ENCODE data around the gene NFKBIB. TPM values are rescaled to one million over a fixed set of nuclear protein-coding genes. Genes with fewer than 3 reads are reported as not detected.

The NFKBIB gene
- total and polyA plus RNA-seq, 2 of the 13 experiments (the other 11 are each of a cell fraction or from before 2014, with no cell fraction given), result 8.6 to 14.9 TPM

- BruUV-seq (replicated peaks), result no TSS peak
- Histone ChIP-seq H3K4me3 (replicated peaks in 1 of 3; ENCODE audit: insufficient read depth in 1 of 3, low read depth in 2 of 3, low read length in 3 of 3) (no peak overlapping the region), H3K4me2 (ENCODE audit: low read depth, low read length) (no peak overlapping the region), H3K4me1 (ENCODE audit: insufficient read depth, low read length) (peaks cover 23% of the 10 kb centered on the region), H4K20me1 (ENCODE audit: insufficient read depth, low read length) (peaks cover 8% of the 10 kb centered on the region; the same call in 1 of the 2 replicates), H3K9me3 (ENCODE audit: low read length) (no peaks in the 10 kb centered on the region), H3K27me3 (ENCODE audit: control insufficient read depth in 1 of 2, insufficient read depth in 2 of 2, low read length in 2 of 2) (no peaks in the 10 kb centered on the region), H3K36me3 (replicated peaks in 1 of 2; ENCODE audit: control insufficient read depth in 1 of 2, insufficient read depth in 2 of 2, low read length in 2 of 2) (peaks cover 8 to 21% of the 10 kb centered on the region in 2 experiments), H3K27ac (ENCODE audit: extremely low read length, insufficient read depth, low read length) (no peak overlapping the region), H2AFZ (ENCODE audit: low read length) (no peak overlapping the region), H3K79me2 (ENCODE audit: insufficient read depth, low read length) (no peaks in the 10 kb centered on the region), H3K9ac (ENCODE audit: insufficient read depth, low read depth, low read length) (no peak overlapping the region)
- FAIRE-seq (no peak), ATAC-seq (no peak), DNase-seq (ENCODE audit: low spot score) (no peak)
- intact Hi-C loops (cut with micrococcal nuclease; ENCODE audit: unreplicated experiment), result no loop called here
- in situ Hi-C loops (cut with HindIII; ENCODE audit: extremely low pct_ligation_motif_present, low pct_unique_long_range_greater_than_20kb), result no loop called here
- ChIA-PET POLR2A (no interaction called here), CTCF (ENCODE audit: low intra/inter-chr PET ratio, low total read pairs) (no interaction called here)
- TF ChIP-seq ZNF512 (CRISPR knock-in tag; IDR thresholded peaks at IDR 0.05), result no peak
- TF ChIP-seq, protein P1, sequence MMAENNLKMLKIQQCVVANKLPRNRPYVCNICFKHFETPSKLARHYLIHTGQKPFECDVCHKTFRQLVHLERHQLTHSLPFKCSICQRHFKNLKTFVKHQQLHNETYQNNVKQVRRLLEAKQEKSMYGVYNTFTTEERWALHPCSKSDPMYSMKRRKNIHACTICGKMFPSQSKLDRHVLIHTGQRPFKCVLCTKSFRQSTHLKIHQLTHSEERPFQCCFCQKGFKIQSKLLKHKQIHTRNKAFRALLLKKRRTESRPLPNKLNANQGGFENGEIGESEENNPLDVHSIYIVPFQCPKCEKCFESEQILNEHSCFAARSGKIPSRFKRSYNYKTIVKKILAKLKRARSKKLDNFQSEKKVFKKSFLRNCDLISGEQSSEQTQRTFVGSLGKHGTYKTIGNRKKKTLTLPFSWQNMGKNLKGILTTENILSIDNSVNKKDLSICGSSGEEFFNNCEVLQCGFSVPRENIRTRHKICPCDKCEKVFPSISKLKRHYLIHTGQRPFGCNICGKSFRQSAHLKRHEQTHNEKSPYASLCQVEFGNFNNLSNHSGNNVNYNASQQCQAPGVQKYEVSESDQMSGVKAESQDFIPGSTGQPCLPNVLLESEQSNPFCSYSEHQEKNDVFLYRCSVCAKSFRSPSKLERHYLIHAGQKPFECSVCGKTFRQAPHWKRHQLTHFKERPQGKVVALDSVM (CRISPR knock-in tag; IDR thresholded peaks at IDR 0.05), result peak; percentile 11; the same call in 1 of the 2 replicates
- TF ChIP-seq MZF1 (CRISPR knock-in tag; IDR thresholded peaks at IDR 0.05; ENCODE audit: borderline replicate concordance), result no peak
- peak; percentile 9 for TF ChIP-seq AGO2 (optimal IDR thresholded peaks at IDR 0.05; ENCODE audit: low read depth, low read length)
- TF ChIP-seq KDM6A (CRISPR knock-in tag; IDR thresholded peaks at IDR 0.05; ENCODE audit: low read depth), result no peak
- TF ChIP-seq JARID2 (CRISPR knock-in tag; IDR thresholded peaks at IDR 0.05; ENCODE audit: insufficient replicate concordance), result no peak
- TF ChIP-seq TEAD3 (CRISPR knock-in tag; optimal IDR thresholded peaks at IDR 0.05; ENCODE audit: borderline replicate concordance), result no peak
- no peak for TF ChIP-seq ZNF891 (CRISPR knock-in tag; IDR thresholded peaks at IDR 0.05)
- no peak for TF ChIP-seq TBX2 (CRISPR knock-in tag; IDR thresholded peaks at IDR 0.05; ENCODE audit: borderline replicate concordance)
- TF ChIP-seq RFX1 (IDR thresholded peaks at IDR 0.05), result no peak
- no peak for TF ChIP-seq CENPX (CRISPR knock-in tag; IDR thresholded peaks at IDR 0.05)
- peak; percentile 37; the same call in 1 of the 2 replicates for TF ChIP-seq ZNF121 (CRISPR knock-in tag; IDR thresholded peaks at IDR 0.05)
- 97% methylated on average over 3 of the region's 3 CpGs for WGBS (ENCODE audit: low lambda C conversion rate)
These were observed 51.4 kb downstream of the NFKBIB start for GRCh38 chr19:38951187-38951586.
